Measurements from ENCODE around the gene ACTG1. TPM values are rescaled to one million over a fixed set of nuclear protein-coding genes. Genes with fewer than 3 reads are reported as not detected.

The ACTG1 gene
- total and polyA plus RNA-seq, 4 donors, result 347 to 1,699 (median 1,282) TPM

GRCh38 chr17:81543339-81543675 lies 30.7 kb upstream of the ACTG1 start (continued):
- TF ChIP-seq CTCF (IDR thresholded peaks at IDR 0.05; ENCODE audit: low read depth, low read length, missing input control) (no peak), HNF4A (conservative IDR thresholded peaks at IDR 0.05) (no peak), GABPA (IDR thresholded peaks at IDR 0.05 in 1 of 2, conservative IDR thresholded peaks at IDR 0.05 in 1 of 2) (no peak), RAD21 (IDR thresholded peaks at IDR 0.05) (no peak), TAF1 (conservative IDR thresholded peaks at IDR 0.05) (no peak), ATF3 (IDR thresholded peaks at IDR 0.05) (no peak), ZBTB33 (IDR thresholded peaks at IDR 0.05) (no peak)

GRCh38 chr17:81542431-81543338 lies 30.1 kb upstream of the ACTG1 start:
- Histone ChIP-seq H3K4me3 (ENCODE audit: low read depth in 1 of 3, low read length in 3 of 3) (no peak overlapping the region), H3K9me3 (ENCODE audit: control insufficient read depth in 4 of 4, low read length in 3 of 4) (no peaks in the 10 kb centered on the region), H3K36me3 (ENCODE audit: control insufficient read depth in 4 of 4, insufficient read depth in 3 of 4, low read depth in 1 of 4, low read length in 3 of 4) (peaks cover 5 to 75% (median 31%) of the 10 kb centered on the region in 4 donors), H3K27ac (ENCODE audit: low read depth in 1 of 2, low read length in 2 of 2) (no peak overlapping the region), H3K27me3 (ENCODE audit: control insufficient read depth in 4 of 4, insufficient read depth in 4 of 4, low read length in 3 of 4) (no peaks in the 10 kb centered on the region), H3K9ac (ENCODE audit: low read depth in 1 of 2, low read length in 2 of 2) (no peak overlapping the region), H3K4me1 (ENCODE audit: control insufficient read depth in 4 of 4, insufficient read depth in 4 of 4, low read length in 3 of 4) (peaks cover 0 to 1% (median 0%) of the 10 kb centered on the region in 4 donors)
- WGBS, result 91% methylated on average over 15 of the region's 15 CpGs
- no peak for DNase-seq (ENCODE audit: low spot score)
- TF ChIP-seq JUND (IDR thresholded peaks at IDR 0.05) (no peak), GABPA (IDR thresholded peaks at IDR 0.05 in 1 of 2, conservative IDR thresholded peaks at IDR 0.05 in 1 of 2) (no peak), TAF1 (conservative IDR thresholded peaks at IDR 0.05) (no peak), REST (IDR thresholded peaks at IDR 0.05) (no peak), HNF4A (conservative IDR thresholded peaks at IDR 0.05) (no peak), MAX (IDR thresholded peaks at IDR 0.05) (no peak), RXRA (IDR thresholded peaks at IDR 0.05) (no peak), NR2F2 (IDR thresholded peaks at IDR 0.05) (no peak), HNF4G (IDR thresholded peaks at IDR 0.05) (no peak), FOXA1 (IDR thresholded peaks at IDR 0.05) (no peak), ZBTB33 (IDR thresholded peaks at IDR 0.05) (no peak), RAD21 (IDR thresholded peaks at IDR 0.05) (no peak), FOXA2 (IDR thresholded peaks at IDR 0.05) (no peak), YY1 (IDR thresholded peaks at IDR 0.05) (no peak)
